Stimulated activated CD4-positive, alpha-beta T cell treated with anti-CD3 and anti-CD28 coated beads, Interleukin-12 subunit alpha, Interleukin-12 subunit beta, amount 100 ng/mL, for 4 hours (primary cell): ENCODE data around the gene PKN1.

Experiments used
- DNase-seq: peaks from one replicate; pipeline ENCODE4 v3.0.0-alpha.2; 2020

Gene PKN1

DNA sequence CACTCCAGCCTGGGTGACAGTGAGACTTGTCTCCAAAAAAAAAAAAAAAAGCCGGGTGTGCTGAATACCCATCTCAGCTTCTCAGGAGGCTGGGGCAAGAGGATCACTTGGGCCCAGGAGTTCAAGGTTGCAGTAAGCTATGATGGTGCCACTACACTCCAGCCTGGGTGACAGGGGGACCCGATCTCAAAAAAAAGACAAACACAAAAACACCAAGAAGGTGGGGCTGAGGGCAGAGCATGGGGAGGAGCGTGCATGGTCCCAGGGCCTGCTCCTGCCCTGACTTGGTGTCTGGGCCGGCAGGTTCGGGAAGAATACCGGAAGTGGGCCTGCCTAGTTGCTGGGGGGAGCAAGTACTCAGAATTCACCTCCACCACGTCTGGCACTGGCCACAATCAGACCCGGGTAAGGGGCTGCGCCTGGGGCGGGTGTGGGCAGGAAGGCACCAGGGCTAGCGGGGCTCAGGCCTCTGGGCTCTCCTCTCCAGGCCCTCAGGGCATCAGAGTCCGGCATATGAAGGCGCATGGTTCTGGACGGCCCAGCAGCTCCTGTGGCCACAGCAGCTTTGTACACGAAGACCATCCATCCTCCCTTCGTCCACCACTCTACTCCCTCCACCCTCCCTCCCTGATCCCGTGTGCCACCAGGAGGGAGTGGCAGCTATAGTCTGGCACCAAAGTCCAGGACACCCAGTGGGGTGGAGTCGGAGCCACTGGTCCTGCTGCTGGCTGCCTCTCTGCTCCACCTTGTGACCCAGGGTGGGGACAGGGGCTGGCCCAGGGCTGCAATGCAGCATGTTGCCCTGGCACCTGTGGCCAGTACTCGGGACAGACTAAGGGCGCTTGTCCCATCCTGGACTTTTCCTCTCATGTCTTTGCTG lies 25.3 kb upstream of the PKN1 start:
- no peak for DNase-seq

DNA sequence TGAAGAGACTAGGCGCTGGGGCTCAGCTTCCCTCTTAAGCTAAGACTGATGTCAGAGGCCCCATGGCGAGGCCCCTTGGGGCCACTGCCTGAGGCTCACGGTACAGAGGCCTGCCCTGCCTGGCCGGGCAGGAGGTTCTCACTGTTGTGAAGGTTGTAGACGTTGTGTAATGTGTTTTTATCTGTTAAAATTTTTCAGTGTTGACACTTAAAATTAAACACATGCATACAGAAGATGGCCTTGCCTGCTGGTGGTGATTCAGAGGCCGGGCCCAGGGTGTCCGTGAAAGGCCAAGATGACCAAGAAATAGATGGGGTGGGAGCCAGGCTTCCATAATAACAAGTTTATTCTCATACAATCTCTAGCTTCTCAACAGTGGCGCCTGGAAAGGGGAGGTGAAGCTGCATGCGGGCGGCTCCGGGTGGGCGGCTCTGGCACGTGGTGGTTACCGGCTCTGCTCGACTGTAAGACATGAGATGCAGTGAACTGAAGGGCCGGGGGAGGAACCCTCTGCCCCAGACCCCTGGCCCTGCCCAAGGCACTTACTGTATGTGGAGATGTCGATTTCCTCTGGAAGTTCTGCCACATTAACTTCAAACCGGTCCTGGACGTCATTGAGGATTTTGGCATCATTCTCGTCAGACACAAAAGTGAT lies 24.5 kb upstream of the PKN1 start:
- no peak for DNase-seq

DNA sequence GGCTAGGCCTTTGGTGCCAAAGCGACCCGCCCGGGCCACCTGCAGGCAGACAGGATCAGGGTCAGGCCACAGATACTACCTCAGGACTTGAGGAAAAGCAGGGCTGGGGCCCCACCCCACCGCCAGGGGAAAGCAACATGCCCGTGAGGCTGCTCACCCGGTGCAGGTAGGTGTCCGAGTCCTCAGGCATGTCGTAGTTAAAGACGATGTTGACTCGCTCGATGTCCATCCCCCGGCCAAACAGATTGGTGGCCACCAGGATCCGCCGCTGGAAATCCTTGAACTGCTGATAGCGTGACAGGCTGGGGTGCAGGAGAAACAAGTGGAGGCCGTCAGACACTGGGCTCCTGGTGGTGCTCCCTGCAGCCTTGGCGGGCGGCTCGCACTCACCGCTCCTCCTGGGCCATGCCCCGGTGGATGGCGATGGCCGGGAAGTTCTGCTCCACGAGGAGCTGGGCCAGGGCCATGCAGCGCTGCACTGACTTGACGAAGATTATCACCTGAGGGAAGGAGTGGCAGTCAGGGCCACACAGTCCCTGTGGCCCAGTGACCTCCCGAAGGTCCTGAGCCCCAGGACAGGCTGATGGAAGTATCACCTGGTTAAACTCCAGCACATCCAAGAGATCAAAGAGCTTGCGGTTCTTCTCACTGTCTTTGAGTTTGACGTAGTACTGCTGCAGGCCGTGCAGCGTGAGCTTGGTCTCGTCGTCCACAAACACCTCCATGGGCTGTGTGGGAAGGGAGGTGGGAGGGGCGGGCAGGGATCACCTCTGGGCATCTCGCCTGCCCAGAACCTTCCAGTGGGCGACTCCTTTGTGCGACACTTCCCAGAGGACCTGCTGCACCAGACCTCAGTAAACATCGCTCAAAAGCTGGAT lies 23.7 kb upstream of the PKN1 start:
- no peak for DNase-seq

DNA sequence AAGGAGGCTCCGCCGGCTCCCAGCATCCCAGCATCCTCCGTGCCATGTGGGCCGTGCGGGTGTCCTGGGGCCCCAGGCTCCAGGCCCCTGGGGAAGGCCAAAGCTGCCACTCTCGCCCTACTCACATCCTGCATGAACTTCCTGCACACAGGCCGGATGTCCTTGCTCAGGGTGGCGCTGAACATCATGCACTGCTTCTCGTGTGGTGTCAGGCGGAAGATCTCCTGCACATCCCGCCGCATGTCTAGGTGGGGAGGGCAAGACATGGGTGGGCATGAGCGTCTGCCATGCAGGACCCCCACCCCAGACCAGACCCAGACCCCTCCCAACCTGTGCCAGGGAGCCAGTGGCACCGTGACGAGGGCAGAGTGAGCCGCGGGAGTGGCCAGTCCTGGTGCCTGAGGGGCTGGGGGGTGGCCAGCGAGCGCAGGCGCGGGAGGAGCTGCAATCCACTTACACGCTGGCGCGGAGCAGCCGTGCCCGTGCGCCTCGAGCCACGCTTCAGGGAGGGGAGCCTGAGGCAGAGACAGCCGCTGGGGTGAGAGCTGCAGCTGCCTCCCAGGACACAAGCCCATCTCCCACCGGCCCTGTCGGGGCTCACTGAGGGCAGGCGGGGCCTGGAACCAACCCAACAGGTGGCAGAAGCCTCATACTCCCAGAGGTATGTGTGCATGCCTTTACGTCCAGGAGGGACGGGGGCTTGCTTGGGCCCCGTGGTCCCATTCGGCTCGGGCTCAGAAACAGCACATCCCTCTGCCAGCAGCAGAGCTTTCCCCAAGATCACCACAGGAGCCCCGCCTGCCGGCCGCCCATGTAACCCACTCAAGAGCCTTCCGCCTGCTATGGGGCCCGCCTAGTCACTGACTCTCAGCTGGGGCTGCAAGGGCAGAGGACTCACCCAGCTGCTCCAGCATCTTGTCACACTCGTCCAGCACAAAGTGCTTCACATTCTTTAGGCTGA lies 22.7 kb upstream of the PKN1 start:
- no peak for DNase-seq

GRCh38 chr19:14411161-14411937 lies 21.8 kb upstream of the PKN1 start:
- no peak for DNase-seq

- no peak for DNase-seq
Measured at GRCh38 chr19:14411938-14412245, 21.2 kb upstream of the PKN1 start.

DNA sequence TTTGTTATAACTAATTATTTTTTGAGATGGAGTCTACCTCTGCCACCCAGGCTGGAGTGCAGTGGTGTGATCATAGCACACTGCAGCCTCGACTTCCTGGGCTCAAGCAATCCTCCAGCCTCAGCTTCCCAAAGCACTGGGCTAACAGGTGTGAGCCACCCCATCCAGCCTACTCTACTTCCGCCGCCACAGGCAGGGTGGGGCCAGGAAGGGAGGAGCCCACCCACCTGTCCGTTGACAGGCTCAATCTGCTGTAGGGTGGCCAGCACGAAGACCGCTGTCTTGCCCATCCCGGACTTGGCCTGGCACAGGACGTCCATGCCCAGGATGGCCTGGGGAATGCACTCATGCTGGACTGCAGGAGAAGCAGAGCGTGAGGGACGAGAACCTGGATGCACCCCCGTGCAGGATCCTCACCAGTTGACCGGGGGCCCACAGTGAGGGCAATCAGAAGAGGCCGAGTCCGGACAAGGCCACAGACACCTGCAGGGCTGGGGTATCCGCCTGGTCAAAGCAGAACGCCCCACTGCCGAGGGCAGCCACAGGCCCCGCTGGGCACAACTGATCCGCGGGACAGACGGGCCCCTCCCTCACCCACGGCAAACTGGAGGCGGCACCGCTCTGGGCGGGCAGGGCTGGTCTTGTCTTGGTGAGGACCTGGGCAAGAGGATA lies 20.6 kb upstream of the PKN1 start:
- DNase-seq: no peak

DNA sequence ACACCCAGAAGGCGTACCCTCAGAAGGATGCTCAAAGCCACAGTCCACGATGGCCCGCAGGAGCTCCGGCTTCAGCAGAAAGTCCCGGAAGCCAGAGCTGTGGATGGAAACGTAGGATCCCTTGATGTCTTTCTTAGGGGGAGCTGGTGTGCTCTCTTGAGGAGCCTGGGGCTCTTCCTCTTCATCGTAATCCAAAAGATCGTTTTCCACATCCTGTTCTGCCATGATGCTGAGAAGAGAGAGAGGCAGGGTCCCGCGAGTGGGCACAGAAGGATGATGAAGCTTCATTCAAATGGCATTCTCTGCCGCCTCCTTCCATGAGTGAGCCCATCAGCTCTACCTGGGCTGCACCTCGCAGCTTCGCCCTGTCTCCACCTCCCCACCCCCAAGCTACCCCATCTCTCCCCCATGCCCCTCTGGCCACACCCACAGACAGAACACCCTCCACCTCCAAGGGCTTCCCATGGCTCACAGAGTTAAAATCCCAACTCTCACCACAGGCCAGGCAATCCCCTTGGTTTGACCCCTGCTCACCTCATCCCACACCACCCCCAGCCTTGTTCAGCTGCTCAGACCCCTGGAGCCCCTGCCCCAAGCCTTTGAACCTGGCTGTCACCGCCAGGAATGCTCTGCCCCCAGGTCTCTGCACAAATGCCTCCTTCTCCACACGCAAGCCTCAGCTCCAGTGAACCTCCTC lies 20.0 kb upstream of the PKN1 start:
- no peak for DNase-seq

DNA sequence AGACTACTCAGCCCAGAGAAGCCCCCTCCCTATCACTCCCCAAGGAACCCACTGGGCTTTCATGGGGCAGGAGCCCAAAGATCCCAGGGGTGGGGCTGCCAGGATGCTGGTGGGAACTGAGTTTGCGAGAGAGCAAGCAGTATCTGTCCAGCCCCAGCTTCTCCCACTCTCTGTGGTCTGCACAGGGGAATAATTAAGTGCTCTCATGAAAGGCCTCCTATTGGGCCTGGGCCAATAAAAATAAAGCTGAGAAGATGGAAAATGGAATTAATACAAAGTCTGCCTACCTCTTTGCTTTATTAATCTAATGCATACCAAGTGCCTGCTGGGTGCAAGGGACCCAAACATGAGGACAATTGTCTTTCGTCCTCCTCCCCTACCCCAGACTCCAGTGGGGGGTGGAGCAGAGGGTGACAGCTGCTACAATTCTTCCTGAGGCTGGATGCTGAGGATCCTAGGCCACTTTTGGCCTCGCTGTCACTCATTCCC lies 19.4 kb upstream of the PKN1 start:
- no peak for DNase-seq

DNA sequence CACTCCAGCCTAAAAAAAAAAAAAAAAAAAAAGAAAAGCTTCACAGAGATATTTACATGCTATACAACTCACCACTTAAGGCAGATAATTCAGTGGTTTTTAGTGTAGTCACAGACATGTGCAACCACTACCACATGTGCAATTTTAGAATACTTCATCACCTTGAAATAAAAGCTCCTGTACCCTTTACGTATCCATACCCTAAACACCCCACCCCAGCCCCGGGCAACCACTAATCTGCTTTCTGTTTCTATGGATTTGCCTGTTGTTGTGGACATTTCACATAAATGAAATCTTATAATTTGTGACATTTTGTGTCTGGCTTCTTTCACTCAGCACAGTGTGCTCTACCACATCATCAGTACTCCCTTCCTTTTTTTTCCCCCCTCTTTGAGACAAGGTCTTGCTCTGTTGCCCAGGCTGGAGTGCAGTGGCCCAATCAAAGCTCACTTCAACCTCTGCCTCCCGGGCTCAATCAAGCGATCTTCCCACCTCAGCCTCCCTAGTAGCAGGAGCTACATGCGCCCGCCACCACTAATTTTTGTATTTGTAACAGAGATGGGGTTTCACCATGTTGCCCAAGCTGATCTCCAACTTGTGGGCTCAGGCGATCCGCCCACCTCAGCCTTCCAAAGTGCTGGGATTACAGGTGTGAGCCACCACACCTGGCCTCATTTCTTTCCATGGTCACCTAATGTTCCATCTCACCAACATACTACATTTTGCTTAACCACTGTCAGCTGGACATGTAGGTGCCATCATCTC lies 18.0 kb upstream of the PKN1 start:
- DNase-seq: no peak

DNA sequence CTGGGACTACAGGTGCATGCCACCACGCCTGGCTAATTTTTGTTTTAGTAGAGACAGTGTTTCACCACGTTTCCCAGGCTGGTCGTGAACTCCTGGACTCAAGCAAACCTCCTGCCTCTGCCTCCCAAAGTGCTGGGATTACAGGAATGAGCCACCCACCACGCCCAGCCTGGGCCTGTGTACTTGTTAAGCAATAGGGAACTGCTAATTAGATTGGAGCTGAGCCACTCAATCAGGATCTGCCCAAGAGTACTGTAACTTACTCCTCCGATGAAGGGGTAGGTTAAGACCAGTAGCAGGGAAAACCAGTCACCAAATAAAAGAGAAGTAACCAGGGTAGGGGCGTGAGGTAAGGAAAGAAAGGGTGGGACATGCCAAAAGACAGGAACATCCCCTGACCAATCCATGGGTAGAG lies 16.3 kb upstream of the PKN1 start:
- DNase-seq: no peak

GRCh38 chr19:14418856-14419105 lies 14.3 kb upstream of the PKN1 start:
- no peak for DNase-seq

DNA sequence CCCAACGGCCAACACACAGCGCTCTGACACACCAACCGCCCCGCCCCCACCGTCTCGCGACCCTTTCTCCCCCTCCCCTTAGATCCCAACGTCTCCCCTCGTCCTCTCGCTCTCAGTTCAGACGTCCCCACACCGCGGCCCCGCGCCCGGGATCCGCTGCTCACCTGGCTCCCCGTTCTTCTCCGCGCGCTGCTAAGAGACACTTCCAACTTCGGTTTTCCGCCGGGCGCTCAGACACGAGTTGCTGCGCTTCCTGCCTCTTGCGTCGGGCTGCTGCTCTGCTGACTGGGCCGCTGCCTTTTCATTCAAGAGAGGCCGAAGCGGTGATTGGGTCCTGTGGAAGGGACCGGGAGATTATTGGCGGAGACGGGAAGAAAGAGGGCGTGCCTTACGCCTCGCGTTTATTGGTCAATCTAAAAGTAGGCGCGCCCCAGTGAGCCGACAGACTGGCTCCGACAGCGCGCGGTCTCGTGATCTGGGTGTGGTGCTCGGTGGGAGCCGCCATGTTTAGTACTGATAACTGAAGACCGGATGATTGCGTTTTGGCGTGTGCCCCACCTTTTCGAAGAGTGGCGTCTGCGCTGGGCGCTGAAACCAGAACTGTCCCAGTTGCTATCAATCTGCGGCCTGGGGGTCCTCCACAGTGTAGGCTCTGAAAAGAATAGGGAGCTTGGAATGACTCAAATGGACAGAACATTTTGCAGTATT lies 13.8 kb upstream of the PKN1 start, which contains the start of gene DDX39A:
TSS of gene DDX39A (minus strand) at position 236 of the 708 bp plus-strand sequence. CDS start 6,121 bp downstream, outside the sequence.
- peak; percentile 90 for DNase-seq

DNA sequence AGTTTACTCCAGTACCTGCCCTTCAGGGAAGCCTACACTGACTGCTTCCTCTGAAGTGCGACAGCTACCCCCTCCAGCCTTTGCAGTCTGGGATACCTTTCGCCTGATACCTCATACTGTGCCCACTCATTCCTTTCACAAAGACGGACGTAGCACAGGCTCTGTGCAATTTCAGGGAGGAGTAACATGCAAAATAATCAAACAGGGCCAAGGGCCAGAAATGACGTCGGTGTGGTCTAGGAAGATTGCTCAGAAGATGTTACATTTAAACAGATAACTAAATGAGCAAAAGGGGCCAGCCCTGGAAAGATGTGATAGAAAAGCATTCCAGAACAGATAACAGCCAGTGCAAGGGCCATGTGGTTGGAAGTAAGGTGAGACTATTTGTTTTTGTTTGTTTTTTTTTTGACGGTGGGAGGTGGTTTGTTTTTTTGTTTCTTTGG lies 7.4 kb upstream of the PKN1 start:
- DNase-seq: no peak

DNA sequence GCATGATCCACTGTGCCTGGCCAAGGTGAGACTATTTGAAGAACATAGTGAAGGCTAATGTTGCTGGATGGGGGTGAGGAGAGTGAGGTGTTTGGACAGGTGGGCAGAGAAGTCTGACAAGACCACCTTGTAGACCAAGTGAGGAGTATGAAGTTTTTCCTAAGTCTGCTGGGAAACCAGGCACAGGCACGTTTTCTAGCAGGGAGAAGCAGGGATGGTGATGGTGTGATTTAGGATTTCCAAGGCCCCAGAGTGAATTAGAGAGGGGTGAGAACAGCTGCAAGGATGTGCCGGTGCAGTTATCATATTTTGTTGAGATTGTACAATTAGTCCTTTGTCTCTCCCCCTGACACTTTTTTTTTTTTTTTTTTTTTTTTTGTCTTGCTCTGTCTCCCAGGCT lies 5.6 kb upstream of the PKN1 start:
- no peak for DNase-seq

DNA sequence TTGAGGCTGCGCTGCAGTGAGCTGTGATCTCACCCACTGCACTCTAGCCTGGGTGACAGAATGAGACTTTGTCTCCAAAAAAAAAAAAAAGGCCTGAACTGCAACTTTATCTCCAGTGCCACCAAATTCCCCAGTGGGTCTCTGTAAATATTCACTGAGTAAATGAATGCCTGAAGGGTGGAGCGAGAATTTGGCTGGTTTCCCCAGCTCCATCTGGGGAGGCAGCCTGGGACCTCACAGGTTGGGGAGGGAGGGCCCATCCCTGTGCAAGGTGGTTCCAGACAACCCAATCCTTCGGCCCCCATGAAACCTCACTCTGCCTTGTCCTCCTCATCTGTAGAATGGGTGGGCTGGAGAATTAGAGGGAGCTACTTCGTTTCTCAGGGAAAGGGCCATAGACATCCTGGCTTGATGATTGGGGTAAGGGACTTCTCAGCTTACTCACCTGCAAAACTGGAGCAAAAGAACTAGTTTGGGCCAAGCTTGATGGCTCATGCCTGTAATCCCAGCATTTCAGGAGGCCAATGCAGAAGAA lies 4.2 kb upstream of the PKN1 start:
- no peak for DNase-seq

- no peak for DNase-seq
Measured at GRCh38 chr19:14430712-14431111, 2.4 kb upstream of the PKN1 start.
